Activated CD4-positive, alpha-beta T cell treated with anti-CD3 and anti-CD28 coated beads for 48 hours (primary cell): ENCODE results near the gene CUL7.

Experiments used
- DNase-seq: peaks from one replicate; pipeline ENCODE4 v3.0.0-alpha.2; 2020

CUL7 gene

GRCh38 chr6:43076464-43077332 is 23.0 kb upstream of the CUL7 start:
- no peak for DNase-seq

GRCh38 chr6:43075670-43076463 is 22.2 kb upstream of the CUL7 start, which contains the start of gene PTK7:
Gene PTK7 (plus strand): TSS chr6:43076314. CDS start chr6:43076489, 175 bp downstream.
- DNase-seq, result peak; percentile 49

- DNase-seq, result no peak
Measured at GRCh38 chr6:43074847-43075669, 21.4 kb upstream of the CUL7 start.

- peak; percentile 28 for DNase-seq
Measured at GRCh38 chr6:43070028-43070632, 16.5 kb upstream of the CUL7 start.

GRCh38 chr6:43062818-43063217 is 9.2 kb upstream of the CUL7 start:
- DNase-seq, result no peak

- no peak for DNase-seq
Measured at GRCh38 chr6:43061861-43062260, 8.2 kb upstream of the CUL7 start.

- DNase-seq, result no peak
Measured at GRCh38 chr6:43060755-43061633, 7.3 kb upstream of the CUL7 start.

- DNase-seq, result no peak
Measured at GRCh38 chr6:43060034-43060754, 6.5 kb upstream of the CUL7 start.

- peak; percentile 98 for DNase-seq
Measured at GRCh38 chr6:43059168-43060033, 5.8 kb upstream of the CUL7 start, which contains the start of the genes KLC4 and MRPL2. Gene KLC4 (plus strand): TSS chr6:43059631. CDS start chr6:43061336, 1,705 bp downstream. Gene MRPL2 (minus strand): TSS chr6:43059434. CDS start chr6:43059381, 53 bp downstream.

- DNase-seq, result no peak
Measured at GRCh38 chr6:43058531-43058930, 4.9 kb upstream of the CUL7 start.

GRCh38 chr6:43055966-43056365 is 2.3 kb upstream of the CUL7 start:
- DNase-seq, result no peak

GRCh38 chr6:43054206-43054943 is 724 bp upstream of the CUL7 start:
- DNase-seq, result no peak

GRCh38 chr6:43052842-43053544 is 658 bp downstream of the CUL7 start:
- peak; percentile 39 for DNase-seq

- no peak for DNase-seq
Measured at GRCh38 chr6:43052225-43052841, 1.3 kb downstream of the CUL7 start.

GRCh38 chr6:43050981-43051380 is 2.7 kb downstream of the CUL7 start:
- no peak for DNase-seq

- DNase-seq, result no peak
Measured at GRCh38 chr6:43047998-43048397, 5.7 kb downstream of the CUL7 start.

- no peak for DNase-seq
Measured at GRCh38 chr6:43045371-43045930, 8.2 kb downstream of the CUL7 start.
